Panc1 (cell line): Measurements from ENCODE around the gene MSRB1.

Experiments
- POLR2AphosphoS5 ChIP-seq: IDR thresholded peaks from 2 replicates; pipeline ENCODE4 v1.6.1; 2012; ENCODE audit warnings: mild to moderate bottlenecking, low read depth, low read length, moderate library complexity
- SIN3A ChIP-seq: IDR thresholded peaks from 2 replicates; pipeline ENCODE4 v1.6.1; 2012; ENCODE audit warnings: low read depth, mild to moderate bottlenecking, low read length, moderate library complexity, borderline replicate concordance; ENCODE audit not compliant: insufficient read depth
- TCF7L2 ChIP-seq: IDR thresholded peaks from 2 replicates; pipeline ENCODE4 v1.6.1; 2011; ENCODE audit warnings: mild to moderate bottlenecking, low read depth, low read length, inconsistent platforms
- TF ChIP-seq, protein P1 (sequence below): fragments of 450-650 bp; IDR thresholded peaks from 2 replicates; pipeline ENCODE4 v1.5.1; 2017; ENCODE audit warnings: mild to moderate bottlenecking

DNA sequence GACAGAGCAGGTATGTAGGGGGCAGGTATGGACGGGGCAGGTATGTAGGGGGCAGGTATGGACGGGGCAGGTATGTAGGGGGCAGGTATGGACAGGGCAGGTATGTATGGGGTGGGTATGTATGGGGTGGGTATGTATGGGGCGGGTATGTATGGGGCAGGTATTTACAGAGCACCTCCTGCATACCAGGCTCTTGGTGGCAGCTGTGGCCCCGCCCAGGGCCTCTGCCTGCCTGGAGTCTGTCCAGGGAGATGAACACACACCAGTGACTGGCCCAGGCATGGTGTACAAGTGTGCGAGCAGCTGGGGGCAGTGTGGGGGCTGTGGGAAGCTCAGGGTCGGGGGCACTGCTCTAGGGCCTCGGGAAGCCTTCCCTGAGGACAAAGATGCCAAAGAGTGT, 7.0 kb upstream of the MSRB1 start:
- TF ChIP-seq, protein P1, sequence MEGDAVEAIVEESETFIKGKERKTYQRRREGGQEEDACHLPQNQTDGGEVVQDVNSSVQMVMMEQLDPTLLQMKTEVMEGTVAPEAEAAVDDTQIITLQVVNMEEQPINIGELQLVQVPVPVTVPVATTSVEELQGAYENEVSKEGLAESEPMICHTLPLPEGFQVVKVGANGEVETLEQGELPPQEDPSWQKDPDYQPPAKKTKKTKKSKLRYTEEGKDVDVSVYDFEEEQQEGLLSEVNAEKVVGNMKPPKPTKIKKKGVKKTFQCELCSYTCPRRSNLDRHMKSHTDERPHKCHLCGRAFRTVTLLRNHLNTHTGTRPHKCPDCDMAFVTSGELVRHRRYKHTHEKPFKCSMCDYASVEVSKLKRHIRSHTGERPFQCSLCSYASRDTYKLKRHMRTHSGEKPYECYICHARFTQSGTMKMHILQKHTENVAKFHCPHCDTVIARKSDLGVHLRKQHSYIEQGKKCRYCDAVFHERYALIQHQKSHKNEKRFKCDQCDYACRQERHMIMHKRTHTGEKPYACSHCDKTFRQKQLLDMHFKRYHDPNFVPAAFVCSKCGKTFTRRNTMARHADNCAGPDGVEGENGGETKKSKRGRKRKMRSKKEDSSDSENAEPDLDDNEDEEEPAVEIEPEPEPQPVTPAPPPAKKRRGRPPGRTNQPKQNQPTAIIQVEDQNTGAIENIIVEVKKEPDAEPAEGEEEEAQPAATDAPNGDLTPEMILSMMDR = no peak
- no peak for TF ChIP-seq POLR2AphosphoS5
- TF ChIP-seq SIN3A = no peak
- no peak for TF ChIP-seq TCF7L2
